T-helper 1 cell treated with Interleukin-12 subunit alpha and Interleukin-12 subunit beta and Interleukin-4 antibody, amounts not matched to agents 30 μg/mL and 1 μg/mL, for 36 hours (primary cell): ENCODE results near the gene EXOSC7.
"Not testable (repeated sequence)": the region's sequence is repeated elsewhere in the genome, so short reads cannot be mapped to it uniquely, and the experiment has no call there.

ENCODE experiments used
- H3K27ac Mint-ChIP-seq: one replicate; pipeline ENCODE4 v1.8.0; 2021; ENCODE audit warnings: mild to moderate bottlenecking, mixed read lengths
- H3K27me3 Mint-ChIP-seq: one replicate; pipeline ENCODE4 v1.8.0; 2021; ENCODE audit warnings: low read depth, mixed read lengths
- H3K36me3 Mint-ChIP-seq: one replicate; pipeline ENCODE4 v1.8.0; 2021; ENCODE audit warnings: low read depth, mixed read lengths
- H3K4me1 Mint-ChIP-seq: one replicate; pipeline ENCODE4 v1.8.0; 2021; ENCODE audit warnings: low read depth, mixed read lengths
- H3K4me3 Mint-ChIP-seq: one replicate; pipeline ENCODE4 v1.8.0; 2021; ENCODE audit warnings: mild to moderate bottlenecking, moderate library complexity, mixed read lengths
- H3K9me3 Mint-ChIP-seq: one replicate; pipeline ENCODE4 v1.8.0; 2021; ENCODE audit warnings: mixed read lengths

Gene EXOSC7

GRCh38 chr3:44976002-44976815 is at the start of gene EXOSC7, which contains the start of gene ZDHHC3:
EXOSC7 (plus strand) TSS chr3:44976244; CDS start chr3:44976278, 34 bp downstream.
ZDHHC3 (minus strand) TSS chr3:44976174; CDS start chr3:44959436, 16,738 bp downstream.
- H3K27me3 Mint-ChIP-seq: no peaks in the 10 kb centered on the region

GRCh38 chr3:44926921-44927320 is 49.1 kb upstream of the EXOSC7 start:
- H3K4me1 Mint-ChIP-seq: peaks cover 2% of the 10 kb centered on the region
- no peak overlapping the region for H3K27ac Mint-ChIP-seq

More at GRCh38 chr3:44976002-44976815, at the start of gene EXOSC7, which contains the start of gene ZDHHC3:
- Mint-ChIP-seq H3K4me1 (peaks cover 46% of the 10 kb centered on the region), H3K27ac (peak within 1 kb of the TSS; percentile 98), H3K36me3 (peaks cover 8% of the 10 kb centered on the region), H3K4me3 (peak within 1 kb of the TSS; percentile 98), H3K9me3 (no peaks in the 10 kb centered on the region)

GRCh38 chr3:44927371-44927770 is 48.7 kb upstream of the EXOSC7 start:
- Mint-ChIP-seq H3K27ac (no peak overlapping the region), H3K4me1 (peaks cover 2% of the 10 kb centered on the region), H3K27me3 (no peaks in the 10 kb centered on the region), H3K36me3 (peaks cover 16% of the 10 kb centered on the region), H3K9me3 (no peaks in the 10 kb centered on the region), H3K4me3 (no peak overlapping the region)

More at GRCh38 chr3:44926921-44927320, 49.1 kb upstream of the EXOSC7 start:
- Mint-ChIP-seq H3K27me3 (no peaks in the 10 kb centered on the region), H3K4me3 (no peak overlapping the region), H3K36me3 (peaks cover 17% of the 10 kb centered on the region), H3K9me3 (no peaks in the 10 kb centered on the region)

DNA sequence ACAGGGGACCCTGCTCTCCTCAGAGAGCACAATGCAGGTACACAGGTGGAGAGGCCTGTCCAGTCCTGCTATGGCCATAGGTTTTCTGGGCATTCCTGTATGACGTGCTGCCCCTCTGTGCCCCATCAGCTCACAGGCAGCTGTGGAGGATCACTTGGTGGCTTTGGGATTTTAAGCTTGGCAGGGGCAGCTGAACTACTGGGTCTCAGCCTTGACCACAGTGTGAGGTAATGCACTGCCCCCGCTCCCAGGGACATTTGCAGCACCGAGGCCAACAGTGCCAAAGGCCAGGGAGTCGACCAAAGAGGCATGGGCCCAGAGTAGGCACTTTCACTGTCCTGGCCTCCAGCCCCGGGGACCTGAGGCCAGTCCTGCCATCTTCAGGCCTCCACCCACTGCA is 46.3 kb upstream of the EXOSC7 start:
- Mint-ChIP-seq H3K4me3 (no peak overlapping the region), H3K4me1 (peaks cover 4% of the 10 kb centered on the region), H3K27me3 (no peaks in the 10 kb centered on the region), H3K9me3 (no peaks in the 10 kb centered on the region), H3K27ac (no peak overlapping the region), H3K36me3 (peaks cover 18% of the 10 kb centered on the region)

DNA sequence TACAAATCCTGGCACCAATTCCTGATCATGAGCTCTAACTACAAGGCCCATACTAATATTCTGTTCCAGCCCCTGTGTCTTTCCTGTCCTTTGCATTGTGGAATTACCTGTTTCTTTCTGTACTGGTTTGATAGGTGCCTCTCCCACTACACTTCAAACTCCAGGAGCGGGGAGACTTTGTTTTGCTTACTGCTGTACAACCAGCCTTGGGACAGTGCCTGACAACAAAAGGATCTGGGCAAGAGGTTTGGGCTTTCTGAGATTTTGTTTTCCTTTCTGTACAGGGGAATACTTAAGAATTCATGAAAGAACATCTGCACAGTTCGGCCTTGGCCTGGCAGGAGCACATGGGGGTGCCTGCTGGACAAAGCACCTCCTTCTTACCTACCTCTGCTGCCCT is 45.1 kb upstream of the EXOSC7 start:
- H3K27me3 Mint-ChIP-seq: no peaks in the 10 kb centered on the region
- H3K9me3 Mint-ChIP-seq: no peaks in the 10 kb centered on the region
- peaks cover 16% of the 10 kb centered on the region for H3K36me3 Mint-ChIP-seq
- H3K4me1 Mint-ChIP-seq: peaks cover 4% of the 10 kb centered on the region
- H3K4me3 Mint-ChIP-seq: no peak overlapping the region
- H3K27ac Mint-ChIP-seq: peak overlapping the region; percentile 9

DNA sequence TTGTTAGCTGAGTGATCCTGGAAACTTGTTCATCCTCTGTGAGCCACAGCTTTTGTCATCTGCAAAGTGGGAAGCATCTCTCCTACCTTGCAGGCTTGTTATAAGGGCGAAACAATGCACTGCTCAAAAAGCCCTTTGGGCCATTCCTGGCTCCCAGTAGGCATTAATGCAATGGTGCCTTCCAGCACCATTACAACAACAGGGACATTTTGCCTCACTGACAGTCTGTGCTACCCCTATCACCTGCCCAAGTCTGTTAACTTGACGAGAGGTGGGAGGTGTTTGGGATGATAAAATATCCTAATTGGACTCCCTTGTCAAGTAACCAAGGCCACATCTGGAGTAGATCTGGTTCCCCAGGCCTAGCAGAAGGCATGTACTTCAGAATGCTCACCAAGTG is 44.3 kb upstream of the EXOSC7 start:
- Mint-ChIP-seq H3K4me1 (peaks cover 7% of the 10 kb centered on the region), H3K36me3 (peaks cover 21% of the 10 kb centered on the region), H3K9me3 (no peaks in the 10 kb centered on the region), H3K27ac (no peak overlapping the region), H3K27me3 (no peaks in the 10 kb centered on the region), H3K4me3 (no peak overlapping the region)

DNA sequence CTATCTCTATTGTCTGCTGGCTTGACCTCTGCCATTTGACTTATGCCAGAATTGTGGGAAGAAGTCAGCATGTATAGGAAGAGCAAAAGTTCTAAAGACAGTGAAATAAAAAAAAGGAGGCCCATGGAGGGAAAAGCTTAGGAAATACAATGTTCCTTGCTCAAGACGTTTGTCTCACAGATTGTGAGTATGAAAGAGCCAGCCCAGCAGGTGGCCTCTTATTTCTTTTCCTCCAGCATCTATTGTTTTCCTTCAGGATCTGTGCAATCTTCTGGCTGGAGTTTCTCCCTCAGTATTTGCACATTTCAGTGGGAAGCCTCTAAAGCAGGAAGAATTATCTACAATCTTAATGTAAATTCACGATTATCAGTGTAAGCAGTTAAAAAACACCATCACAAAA is 43.8 kb upstream of the EXOSC7 start:
- H3K27me3 Mint-ChIP-seq: no peaks in the 10 kb centered on the region
- no peaks in the 10 kb centered on the region for H3K9me3 Mint-ChIP-seq
- H3K36me3 Mint-ChIP-seq: peaks cover 20% of the 10 kb centered on the region
- H3K27ac Mint-ChIP-seq: no peak overlapping the region
- no peak overlapping the region for H3K4me3 Mint-ChIP-seq
- H3K4me1 Mint-ChIP-seq: peaks cover 7% of the 10 kb centered on the region

DNA sequence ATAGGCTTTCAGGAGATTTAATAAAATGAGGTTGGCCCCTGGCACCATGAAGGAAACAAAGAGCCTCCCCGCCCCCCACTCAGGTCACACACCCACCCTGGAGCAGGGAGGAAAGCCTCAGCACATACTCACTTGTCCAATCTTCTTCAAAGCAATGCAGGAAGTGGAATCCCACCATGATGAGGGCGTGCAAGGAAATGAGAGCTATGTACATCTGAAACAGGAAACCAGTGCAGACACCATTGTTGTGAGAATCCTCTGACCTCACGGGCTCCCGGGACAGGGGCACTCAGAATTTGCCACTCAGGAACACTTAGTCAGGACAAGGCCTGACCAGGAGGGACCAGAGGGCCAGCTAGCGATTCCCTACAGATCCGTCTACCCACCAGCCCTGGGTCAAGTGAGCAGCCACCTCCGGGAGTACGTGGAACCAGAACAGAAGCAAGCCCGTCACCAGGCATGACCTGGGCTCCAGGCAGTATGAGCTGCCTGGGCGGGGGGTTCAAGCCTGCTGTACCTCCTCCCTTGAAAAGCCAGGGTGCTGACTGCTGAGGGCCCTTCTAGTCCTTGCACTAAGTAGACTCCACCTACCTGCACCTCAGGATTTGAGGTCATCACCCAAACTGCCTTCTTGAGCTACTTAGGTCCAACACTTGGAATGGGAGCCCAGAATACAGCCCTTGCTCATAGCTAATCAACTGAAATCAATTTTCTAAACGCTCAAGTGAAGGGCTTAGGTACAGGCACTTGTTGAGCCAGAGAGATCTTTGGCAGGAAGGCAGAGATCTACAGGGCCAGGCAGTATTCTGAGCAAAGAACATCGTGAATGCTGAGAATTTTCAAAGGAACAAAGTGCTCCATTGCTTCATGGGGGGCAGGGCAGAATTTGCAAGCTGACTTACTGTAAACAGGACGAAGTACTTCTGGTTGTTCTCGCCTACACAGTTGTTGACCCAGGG is 42.8 kb upstream of the EXOSC7 start:
- Mint-ChIP-seq H3K4me3 (no peak overlapping the region), H3K27ac (no peak overlapping the region), H3K36me3 (peaks cover 19% of the 10 kb centered on the region)

DNA sequence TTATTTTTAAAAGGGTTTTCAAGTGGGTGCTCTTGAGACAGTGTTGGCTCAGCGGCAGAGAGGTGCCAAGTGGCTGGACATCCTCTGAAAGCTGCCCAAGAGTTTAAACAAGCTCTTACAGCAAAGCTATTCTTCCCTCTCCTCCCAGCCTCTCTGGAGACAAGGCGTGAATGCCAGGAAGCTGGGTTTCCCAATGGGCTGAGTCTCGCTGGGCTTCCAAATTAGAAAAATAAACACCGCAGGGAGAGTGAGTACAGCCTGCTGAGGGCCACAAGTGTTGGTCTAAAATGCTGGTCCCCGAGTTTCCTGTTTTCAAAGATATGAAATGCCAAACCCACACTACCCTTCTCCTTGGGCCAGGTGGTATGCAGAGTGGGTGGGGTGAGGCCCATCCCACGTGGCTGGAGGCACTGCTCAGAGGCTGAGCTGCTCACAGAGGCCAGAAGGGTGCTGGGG is 36.4 kb upstream of the EXOSC7 start:
- H3K36me3 Mint-ChIP-seq: peaks cover 24% of the 10 kb centered on the region

More for the DNA sequence above, 42.8 kb upstream of the EXOSC7 start:
- no peaks in the 10 kb centered on the region for H3K27me3 Mint-ChIP-seq
- peaks cover 7% of the 10 kb centered on the region for H3K4me1 Mint-ChIP-seq
- no peaks in the 10 kb centered on the region for H3K9me3 Mint-ChIP-seq

GRCh38 chr3:44942202-44942921 is 33.7 kb upstream of the EXOSC7 start:
- peaks cover 12% of the 10 kb centered on the region for H3K36me3 Mint-ChIP-seq

More for the DNA sequence above, 36.4 kb upstream of the EXOSC7 start:
- Mint-ChIP-seq H3K4me1 (peaks cover 5% of the 10 kb centered on the region), H3K9me3 (no peaks in the 10 kb centered on the region), H3K27me3 (no peaks in the 10 kb centered on the region), H3K4me3 (no peak overlapping the region), H3K27ac (no peak overlapping the region)

DNA sequence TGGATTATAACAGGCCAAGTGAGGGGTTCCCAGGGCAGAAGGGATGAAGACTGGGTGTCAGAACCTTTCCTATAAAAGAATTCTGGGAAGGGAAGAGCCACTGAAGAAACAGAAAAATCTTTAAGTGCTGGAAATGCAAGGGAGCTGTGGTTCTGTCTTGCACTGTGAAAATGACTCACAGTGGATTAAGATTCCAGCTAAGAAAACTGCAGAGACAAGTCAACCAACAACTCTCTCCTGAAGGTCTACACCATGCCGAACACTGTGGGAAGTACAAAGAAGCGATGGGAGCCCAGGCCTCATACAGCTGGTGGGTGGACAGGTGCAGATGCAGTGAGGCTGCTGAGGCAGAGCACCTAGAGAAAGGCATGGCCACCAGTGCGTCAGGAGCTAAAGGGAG is 27.8 kb upstream of the EXOSC7 start:
- no peak overlapping the region for H3K4me3 Mint-ChIP-seq
- no peaks in the 10 kb centered on the region for H3K9me3 Mint-ChIP-seq
- no peak overlapping the region for H3K27ac Mint-ChIP-seq
- H3K36me3 Mint-ChIP-seq: peaks cover 3% of the 10 kb centered on the region
- no peaks in the 10 kb centered on the region for H3K4me1 Mint-ChIP-seq
- no peaks in the 10 kb centered on the region for H3K27me3 Mint-ChIP-seq

More at GRCh38 chr3:44942202-44942921, 33.7 kb upstream of the EXOSC7 start:
- no peak overlapping the region for H3K4me3 Mint-ChIP-seq
- no peak overlapping the region for H3K27ac Mint-ChIP-seq
- no peaks in the 10 kb centered on the region for H3K27me3 Mint-ChIP-seq
- H3K4me1 Mint-ChIP-seq: no peaks in the 10 kb centered on the region
- no peaks in the 10 kb centered on the region for H3K9me3 Mint-ChIP-seq

- H3K4me3 Mint-ChIP-seq, H3K27me3 Mint-ChIP-seq, H3K9me3 Mint-ChIP-seq, H3K4me1 Mint-ChIP-seq, H3K36me3 Mint-ChIP-seq, H3K27ac Mint-ChIP-seq: not testable (repeated sequence)
These were observed 26.3 kb upstream of the EXOSC7 start for GRCh38 chr3:44949770-44950169.

DNA sequence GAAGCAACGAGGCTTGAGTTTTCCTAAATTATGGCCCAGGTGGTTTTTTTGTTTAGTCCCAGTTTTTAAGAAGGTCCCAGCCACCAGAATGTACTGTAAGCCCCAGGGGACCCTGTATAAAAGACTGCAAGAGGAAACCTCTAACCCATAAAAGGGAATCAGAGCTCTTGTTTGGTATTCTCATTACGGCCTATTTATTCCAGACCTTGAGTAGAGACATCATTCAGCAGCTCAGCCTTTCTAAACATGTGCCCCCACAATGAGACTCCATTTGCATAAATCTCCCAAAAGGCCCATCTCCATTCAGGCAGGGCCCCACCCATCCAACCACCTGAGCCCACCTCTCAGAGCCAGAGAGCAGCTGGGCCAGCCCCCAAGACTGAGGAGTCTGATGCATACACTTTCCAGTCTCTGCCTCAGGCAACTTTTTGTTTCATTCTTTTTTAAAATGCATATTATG is 25.7 kb upstream of the EXOSC7 start:
- no peaks in the 10 kb centered on the region for H3K27me3 Mint-ChIP-seq
- H3K27ac Mint-ChIP-seq: no peak overlapping the region
- H3K4me3 Mint-ChIP-seq: no peak overlapping the region
- no peaks in the 10 kb centered on the region for H3K9me3 Mint-ChIP-seq
- H3K4me1 Mint-ChIP-seq: peaks cover 2% of the 10 kb centered on the region
- H3K36me3 Mint-ChIP-seq: peaks cover 3% of the 10 kb centered on the region

DNA sequence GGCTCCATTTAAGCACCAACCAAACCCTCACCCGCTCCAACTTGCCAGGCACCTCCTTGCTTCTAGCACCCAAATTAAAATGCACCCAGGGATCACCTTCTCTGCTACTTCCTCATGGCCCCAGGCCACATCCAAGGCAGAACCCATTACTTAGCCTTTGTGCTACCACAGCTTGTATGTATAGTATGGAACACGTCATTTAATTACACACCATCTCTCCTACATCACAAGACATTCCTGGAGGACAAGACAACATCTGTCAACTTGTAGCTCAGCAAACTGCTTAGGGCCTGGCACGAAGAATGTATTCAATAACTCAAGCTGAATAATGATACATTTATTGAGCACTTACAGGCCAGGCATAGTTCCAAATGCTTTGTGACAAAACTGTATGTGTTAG is 23.4 kb upstream of the EXOSC7 start:
- Mint-ChIP-seq H3K27ac (no peak overlapping the region), H3K4me3 (no peak overlapping the region), H3K9me3 (no peaks in the 10 kb centered on the region), H3K36me3 (peaks cover 9% of the 10 kb centered on the region), H3K27me3 (no peaks in the 10 kb centered on the region), H3K4me1 (peaks cover 11% of the 10 kb centered on the region)
